ENCODE data around the gene UBE2L6.

- no peak for TF ChIP-seq CTCF (IDR thresholded peaks at IDR 0.05; ENCODE audit: insufficient read depth, low read length, poor library complexity, severe bottlenecking)
- no peak for TF ChIP-seq EZH2phosphoT487 (conservative IDR thresholded peaks at IDR 0.05; ENCODE audit: low read length)
These were observed 47.8 kb upstream of the UBE2L6 start for GRCh38 chr11:57615308-57615707.
